GM08714 (cell line): Measurements from ENCODE around the gene HOXA3.

Experiments used
- H3K4me3 ChIP-seq: fragments of 200-500 bp; sonication (Bioruptor generic); 2 replicates; pipeline ENCODE4 v1.5.1; 2014; ENCODE audit warnings: mild to moderate bottlenecking, low read length, inconsistent platforms
- ZNF274 ChIP-seq: IDR thresholded peaks from 2 replicates; pipeline ENCODE4 v1.6.1; 2012; ENCODE audit warnings: mild to moderate bottlenecking, low read depth, low read length

The HOXA3 gene

DNA sequence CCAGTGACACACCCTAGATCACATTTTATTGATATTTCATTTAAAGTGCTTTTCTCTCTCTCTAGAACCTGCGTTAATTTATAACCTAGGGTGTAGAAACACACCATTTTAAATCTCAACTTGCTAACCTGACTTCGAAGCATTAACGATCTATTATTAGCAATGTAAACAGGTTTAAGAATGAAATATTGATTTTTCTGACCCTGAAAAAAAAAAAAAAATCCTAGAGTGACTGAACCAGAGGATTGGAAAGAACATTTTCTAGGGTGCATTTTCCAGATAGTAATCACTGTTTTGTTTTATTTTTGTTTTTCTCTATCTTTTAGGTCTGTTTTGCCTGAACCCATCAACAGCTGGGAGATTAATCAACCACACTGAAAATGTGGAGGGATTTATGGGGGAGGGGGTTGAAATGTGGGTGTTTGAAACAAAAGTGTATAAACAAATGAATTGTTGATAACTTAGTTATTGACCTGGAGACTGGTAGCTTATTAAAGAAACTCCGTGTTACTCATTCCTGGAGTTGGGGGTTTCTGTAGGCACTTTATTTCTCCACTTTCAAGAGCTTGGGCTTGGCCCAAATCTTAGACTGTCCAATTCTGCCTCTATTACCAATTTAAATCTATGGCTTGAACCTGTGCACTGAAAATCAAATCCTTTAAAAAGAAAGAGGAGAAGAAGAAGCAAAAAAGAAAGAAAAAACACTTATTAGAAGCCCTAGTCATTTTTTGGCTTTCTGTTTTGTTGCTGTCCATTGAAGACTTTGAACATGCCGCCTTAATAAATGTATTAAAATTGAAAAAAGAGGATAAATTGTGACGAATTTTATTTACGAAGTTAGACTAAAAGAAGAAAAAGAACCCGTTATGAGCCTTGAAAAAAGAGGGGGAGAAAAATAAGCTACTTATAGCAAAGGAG is 52.7 kb downstream of the HOXA3 start:
- H3K4me3 ChIP-seq = no peak overlapping the region
- TF ChIP-seq ZNF274 = no peak

DNA sequence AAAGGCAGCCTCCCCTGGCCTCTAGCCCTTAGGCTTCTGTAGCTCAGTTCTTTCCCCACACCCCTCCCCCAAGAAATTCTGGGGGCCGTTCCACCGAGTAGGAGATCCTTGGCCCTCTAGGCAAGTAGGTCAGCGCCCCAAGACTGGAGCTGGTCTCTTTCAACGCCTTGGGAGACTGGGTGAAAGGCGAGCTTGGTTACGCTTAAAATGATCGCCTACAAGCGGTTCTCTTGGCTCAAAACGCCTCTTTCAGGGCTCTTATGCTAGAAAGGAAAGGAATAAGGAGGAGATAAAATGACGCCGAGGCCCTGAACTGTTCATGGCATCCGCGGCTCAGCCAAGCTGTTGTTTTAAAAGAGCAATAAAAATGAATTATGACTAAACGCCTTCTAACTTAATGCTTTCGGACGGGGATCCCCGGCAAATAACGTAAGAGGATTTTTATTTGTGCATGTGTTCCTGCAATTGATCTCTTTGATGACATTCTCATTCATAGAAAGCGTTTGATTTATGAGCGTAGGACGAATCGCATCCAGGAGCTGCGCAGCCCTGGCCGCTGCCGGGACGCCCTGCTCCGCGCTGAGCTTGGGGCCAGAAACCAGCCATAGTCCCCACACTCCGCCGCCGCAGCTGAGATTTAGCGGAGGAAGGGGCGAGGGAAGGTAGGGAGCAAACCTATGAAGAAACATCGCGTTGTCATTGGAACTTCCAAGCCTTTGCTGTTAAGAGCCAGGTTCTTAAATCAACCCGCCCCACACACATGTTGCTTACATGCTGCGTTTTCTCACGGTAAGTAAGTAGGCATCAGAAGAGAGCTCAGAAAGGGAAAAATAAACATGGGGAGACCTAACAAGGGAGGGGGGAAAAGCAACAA is 53.6 kb downstream of the HOXA3 start:
- H3K4me3 ChIP-seq = no peak overlapping the region

DNA sequence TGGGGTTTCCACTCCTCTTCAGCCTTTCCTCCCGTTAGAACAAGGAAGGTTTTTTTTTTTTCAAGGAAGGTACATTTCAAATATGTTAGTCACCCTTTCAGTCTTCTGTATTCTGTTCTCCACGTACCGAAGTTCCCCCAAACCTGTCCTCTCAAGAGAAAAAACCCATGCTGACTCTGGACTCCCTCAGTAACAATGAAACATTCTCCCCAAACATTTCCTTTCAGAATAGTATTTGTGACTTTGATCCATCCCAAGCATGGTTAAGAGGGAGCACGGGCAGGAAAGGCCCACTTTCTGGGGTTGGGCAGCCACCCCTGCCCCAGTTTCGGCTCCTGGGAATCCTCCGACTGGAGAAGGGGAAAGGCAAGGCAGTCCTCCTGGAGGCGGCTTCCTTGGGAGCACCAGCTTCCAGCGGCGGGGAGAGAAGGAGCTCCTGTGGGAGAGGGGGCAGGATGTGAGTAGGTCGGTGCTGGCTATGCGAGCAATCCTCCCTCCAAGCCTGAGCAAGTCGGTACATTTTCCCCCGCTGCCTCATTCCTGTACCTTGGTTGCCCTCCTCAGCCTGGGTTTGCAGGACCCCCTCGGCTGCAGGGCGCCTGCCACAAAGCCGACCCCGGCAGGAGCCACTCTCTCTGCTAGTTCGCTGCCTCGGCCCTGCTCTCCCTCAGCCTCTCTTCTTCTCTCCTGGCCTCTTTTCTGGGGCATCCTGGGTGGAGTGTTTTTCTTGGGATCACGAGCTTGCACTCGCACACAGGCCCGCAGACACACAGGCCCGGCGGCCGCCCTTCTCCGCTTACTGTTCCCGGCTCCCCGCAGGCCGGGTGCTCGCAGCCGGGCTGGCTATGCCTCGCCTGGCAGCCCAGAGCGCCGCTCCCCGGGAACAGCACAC is 54.5 kb downstream of the HOXA3 start:
- TF ChIP-seq ZNF274 = no peak
- no peak overlapping the region; the same call in 1 of the 2 replicates for H3K4me3 ChIP-seq

More for the DNA sequence above, 53.6 kb downstream of the HOXA3 start:
- no peak for TF ChIP-seq ZNF274

DNA sequence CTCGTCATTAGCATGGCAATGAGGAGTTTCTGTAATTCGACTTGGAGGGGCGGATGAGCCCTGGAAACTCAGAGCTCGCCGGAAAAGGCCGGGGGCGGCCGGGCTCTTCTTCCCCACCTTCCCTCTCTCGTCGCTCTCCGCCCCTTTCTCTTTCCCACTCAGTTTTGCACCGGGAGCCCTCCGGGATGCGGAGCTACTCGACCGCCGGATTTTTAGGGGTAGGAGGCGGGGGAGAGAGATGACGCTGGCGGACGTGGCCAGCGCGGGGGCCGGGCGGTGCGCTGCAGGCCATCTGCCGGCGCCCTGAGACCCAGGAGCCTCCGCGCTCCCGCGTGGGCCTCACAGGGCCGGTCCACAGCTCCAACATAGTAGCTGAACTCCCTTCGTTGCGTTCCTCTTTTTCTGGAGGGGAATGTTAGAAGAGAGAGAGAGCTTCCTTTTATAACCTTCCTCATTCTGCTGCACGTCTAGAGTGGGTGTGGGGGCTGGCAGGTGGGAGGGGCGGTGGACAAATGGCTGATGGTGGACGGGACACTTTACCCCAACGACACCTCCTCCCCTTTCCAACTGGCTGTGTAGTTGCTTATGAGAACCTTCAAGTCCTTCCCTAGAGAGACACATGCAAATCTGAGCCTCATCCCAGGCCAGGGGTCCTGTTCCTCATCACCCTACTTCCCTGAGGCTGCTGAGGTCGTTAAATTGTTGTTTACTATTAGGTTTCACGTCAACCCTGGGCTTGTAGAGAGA is 55.4 kb downstream of the HOXA3 start:
- TF ChIP-seq ZNF274 = no peak
- peak overlapping the region; percentile 78 for H3K4me3 ChIP-seq

DNA sequence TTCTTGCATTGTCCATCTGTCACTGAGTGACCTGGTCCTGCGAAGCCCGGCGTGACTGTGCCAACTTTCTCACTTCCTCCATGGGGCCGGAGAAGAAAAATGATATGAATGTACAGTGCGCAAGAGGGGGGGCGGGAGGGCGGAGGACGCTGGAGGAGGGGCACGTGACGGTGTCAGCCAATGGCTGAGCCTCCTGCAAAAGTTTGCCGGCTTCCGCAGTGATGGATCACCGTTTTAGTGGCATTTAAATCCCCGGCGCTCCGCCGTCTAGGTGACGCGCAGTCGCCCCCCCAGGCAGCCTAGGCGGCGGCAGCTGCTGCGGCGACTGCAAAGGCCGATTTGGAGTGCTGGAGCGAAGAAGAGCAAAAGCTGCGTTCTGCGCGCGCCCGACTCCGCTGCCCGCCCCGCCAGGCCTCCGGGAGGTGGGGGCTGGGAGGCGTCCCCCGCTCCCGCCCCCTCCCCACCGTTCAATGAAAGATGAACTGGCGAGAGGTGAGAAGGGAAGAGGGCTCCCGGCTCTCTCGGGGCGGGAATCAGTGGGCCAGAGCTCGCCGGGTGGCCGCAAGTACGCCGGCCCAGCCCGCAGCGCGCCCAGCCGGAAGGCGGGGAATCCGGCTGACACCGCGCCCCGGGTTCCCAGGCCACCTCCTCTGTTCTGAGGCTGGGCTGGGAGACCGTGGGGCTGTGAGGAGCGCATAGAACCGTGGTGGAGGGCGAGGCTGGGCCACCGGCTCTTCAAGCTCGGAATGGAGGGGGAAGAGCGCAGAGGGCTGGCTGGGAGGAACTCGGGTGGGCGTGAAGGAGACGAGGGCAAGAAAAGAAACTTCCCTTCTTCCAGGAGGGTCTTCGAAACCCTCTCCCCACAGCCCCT is 56.3 kb downstream of the HOXA3 start, which contains the start of gene HOXA1:
Gene HOXA1 (minus strand): TSS at position 104 of the 871 bp plus-strand sequence. CDS start 88 bp downstream, at position 16.
- TF ChIP-seq ZNF274 = no peak

DNA sequence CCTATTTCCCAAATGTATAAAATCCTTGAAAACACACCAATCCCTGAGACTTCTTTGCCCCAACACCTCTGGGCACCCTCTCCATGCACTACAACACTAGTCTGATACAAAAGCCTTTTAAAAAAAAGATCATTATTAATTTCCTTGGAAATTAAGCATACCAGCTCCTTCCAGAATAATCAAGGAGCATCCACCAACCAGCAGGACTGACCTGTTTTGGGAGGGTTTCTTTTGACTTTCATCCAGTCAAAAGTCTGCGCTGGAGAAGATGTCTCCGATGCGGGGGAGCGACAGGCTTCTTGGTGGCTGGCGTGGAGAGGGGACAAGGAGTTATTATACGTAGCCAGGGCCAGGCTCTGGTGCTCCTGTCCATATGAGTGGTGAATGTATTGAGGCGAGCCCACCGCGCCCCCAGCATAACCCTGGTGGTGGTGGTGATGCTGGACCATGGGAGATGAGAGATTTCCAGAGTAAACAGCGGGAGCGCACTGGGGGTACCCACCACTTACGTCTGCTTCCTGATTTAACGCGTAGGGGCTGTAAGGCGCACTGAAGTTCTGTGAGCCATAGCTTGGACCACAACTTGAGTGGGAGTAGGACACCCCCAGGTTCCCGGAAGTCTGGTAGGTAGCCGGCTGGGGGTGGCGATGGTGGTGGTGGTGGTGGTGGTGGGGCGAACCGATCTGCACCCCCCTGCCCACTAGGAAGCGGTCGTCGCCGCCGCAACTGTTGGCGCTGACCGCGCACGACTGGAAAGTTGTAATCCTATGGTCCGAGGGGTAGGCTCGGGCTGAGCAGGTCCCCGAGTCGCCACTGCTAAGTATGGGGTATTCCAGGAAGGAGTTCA is 57.1 kb downstream of the HOXA3 start:
- no peak for TF ChIP-seq ZNF274
- peak overlapping the region; percentile 78 for H3K4me3 ChIP-seq

More for the DNA sequence above, 56.3 kb downstream of the HOXA3 start, which contains the start of gene HOXA1:
- H3K4me3 ChIP-seq = peak within 1 kb of the TSS; percentile 78

DNA sequence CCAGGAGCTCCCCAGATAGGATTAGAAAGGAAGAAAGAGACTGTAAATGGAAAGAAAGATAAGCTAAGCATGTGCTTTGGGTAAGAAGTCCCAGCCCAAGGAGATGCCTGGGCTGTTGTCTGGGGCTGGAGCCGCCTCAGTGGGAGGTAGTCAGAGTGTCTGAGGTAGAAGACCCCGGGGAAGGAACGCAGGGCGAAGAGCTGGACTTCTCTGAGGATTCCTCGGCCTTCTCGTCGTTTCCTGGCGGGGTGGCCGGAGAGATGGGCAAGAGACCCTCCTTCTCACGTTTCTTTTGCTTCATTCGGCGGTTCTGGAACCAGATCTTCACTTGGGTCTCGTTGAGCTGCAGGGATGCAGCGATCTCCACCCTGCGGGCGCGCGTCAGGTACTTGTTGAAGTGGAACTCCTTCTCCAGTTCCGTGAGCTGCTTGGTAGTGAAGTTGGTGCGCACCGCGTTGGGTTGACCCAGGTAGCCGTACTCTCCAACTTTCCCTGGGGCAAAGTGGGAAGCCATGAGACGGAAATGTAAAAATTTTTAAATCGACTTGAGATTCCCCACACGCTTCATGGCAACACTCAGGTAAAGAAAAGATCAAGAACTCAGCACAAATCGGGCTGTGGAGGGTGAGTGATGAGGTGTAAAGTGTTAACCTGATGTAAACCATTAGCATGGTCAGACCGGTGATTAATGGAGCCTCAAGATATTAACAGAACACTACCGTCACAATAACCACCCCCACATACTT is 57.9 kb downstream of the HOXA3 start:
- no peak for TF ChIP-seq ZNF274
- no peak overlapping the region for H3K4me3 ChIP-seq

DNA sequence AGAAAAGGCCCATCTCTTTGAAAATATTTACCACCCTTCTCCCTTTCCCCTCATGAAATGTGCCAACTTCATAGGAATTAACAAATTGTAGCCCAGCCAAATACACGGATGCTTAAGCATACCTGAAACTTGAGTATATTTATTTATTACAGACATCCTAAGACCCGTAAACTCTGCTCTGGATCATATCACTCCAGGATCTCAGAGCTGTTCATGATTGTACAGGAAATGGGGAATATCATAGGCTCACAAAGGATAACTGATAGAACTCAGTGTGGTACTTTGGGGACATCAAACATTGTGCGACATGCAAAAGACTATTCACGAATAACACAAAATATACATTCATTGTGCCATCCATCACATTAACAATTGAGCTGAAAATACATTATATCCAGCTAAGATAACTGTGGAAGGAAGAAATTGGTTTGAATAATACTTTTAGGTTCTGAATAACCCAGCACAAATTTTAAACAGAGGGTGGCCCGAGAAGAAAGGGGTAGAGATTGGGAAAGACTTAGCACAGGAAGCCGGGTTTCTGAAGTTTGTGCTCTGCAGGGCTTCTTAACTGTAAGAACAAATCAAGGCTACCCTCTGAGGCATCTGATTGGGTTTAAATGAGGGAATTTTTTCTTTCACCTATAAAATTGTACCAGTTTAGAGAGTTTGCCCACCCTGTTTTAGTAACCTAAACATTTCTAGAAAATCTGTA is 59.0 kb downstream of the HOXA3 start:
- no peak for TF ChIP-seq ZNF274
- H3K4me3 ChIP-seq = no peak overlapping the region

DNA sequence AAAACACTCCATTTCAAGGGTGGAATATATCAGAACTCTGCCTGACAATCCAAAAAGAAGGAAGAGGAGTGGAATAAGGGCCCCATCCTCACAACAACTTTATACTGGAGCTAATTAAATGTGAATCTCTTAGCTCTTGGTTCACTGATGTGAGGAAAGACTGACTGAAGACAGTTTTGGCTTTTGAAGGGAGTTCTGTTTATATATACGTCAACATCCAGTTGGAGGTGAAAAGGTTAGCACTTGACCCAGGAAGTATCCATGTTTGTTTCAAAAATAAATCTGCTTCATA is 59.6 kb downstream of the HOXA3 start:
- no peak overlapping the region for H3K4me3 ChIP-seq
- TF ChIP-seq ZNF274 = no peak

DNA sequence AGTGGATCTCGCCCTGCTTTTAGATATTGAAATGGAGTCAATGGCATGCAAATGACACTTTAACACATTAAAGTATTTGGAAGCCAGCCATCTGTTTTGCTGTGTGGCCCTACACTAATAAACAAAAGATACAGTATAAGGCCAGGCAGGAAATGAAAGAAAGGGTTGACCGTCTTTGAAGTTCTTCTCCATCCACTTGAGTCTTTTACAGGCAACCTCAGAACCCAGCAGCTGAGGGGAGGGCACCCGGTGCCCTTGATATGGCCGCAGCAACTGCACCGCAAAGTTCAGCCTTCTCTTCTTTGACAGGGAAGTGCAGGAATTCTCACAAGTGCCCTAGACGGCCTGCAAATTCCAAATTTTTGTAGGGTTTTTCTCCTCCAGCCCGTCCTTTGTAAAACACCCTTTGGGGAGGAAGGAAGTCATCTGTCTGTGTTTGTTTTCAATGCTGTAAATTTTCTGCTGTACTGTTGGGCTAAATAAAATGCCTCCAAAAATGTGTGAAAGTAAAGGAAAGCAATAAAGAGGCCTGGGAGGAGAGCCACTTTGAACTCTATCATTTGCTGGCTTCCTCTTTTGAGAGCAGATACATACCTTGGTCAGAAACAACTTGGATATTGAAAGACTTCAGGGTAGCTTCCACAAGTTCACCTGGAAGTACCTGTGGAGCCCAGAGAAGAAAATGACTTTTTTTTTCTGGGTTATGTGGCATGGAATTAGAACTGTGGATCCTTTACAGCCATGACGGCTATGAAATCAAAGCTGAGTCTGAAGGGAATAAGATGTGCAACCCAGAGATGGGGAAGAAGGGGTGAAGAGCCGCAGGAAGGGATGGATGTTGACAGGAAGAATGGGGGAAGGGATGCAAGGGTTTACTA is 60.2 kb downstream of the HOXA3 start:
- H3K4me3 ChIP-seq = no peak overlapping the region
- no peak for TF ChIP-seq ZNF274
